ENCODE results near the gene BCL2L14.

- TF ChIP-seq STAT5B (CRISPR knock-in tag; IDR thresholded peaks at IDR 0.05) (no peak), ZNF12 (CRISPR knock-in tag; IDR thresholded peaks at IDR 0.05) (no peak), ZBTB34 (CRISPR knock-in tag; IDR thresholded peaks at IDR 0.05) (no peak), CTCF (IDR thresholded peaks at IDR 0.05 in 2 of 3, conservative IDR thresholded peaks at IDR 0.05 in 1 of 3; ENCODE audit: insufficient read depth in 2 of 3, low read depth in 1 of 3, low read length in 3 of 3) (no peak), POLR2A (conservative IDR thresholded peaks at IDR 0.05) (no peak), MXI1 (IDR thresholded peaks at IDR 0.05; ENCODE audit: low read depth, low read length) (no peak), NCOA4 (IDR thresholded peaks at IDR 0.05; ENCODE audit: partially characterized antibody) (no peak), TCF15 (CRISPR knock-in tag; IDR thresholded peaks at IDR 0.05) (no peak)
Measured at GRCh38 chr12:12034344-12034743, 36.4 kb upstream of the BCL2L14 start.

Data from K562 (cell line).